Fibroblast of peridontal ligament (primary cell): Measurements from ENCODE around the gene TMEM242.
A peak's percentile ranks its signal among the peaks of the same experiment; 100 is the strongest.

ENCODE experiments used
- DNase-seq: peaks from one replicate; pipeline ENCODE4 v3.0.0-alpha.2; 2010; ENCODE audit errors: extremely low read depth

TMEM242 gene

DNA sequence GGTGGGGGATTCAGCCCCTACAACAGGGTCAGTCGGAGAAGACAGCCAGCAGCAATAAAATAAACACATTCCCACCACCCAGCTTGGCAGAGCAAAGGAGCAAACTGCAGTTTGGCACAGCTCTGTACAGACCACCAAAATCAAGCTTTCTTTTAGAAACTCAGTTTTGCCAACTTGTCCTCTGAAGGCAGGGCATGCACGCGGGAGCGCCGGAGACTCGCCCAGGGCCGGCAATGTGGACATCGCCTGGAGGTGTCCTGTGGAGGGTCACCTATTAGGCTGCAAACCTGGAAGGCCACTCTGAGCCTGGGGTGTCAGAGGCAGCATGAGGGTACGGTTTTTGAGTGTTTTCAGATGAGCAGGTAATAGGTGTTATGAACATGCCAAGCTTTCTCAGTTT lies 34.7 kb downstream of the TMEM242 start:
- no peak for DNase-seq

DNA sequence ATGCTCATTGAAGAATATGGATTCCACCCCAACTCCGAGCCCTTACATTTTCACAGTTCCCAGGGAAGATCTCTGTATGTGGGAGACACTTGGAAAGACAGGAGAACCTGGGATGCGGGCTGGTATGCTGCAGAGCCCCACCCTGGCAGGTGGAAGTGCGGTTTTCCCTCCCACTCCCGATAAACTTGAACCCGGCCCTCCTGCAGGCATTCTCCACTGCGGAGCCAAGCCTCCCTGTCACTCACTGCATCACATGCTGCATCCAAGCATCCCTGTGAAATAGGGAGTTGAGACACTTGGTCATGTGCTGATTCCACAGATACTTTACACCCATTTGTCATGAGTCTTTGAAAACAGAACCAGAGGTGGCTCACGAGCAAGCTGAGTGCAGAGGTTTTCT lies 35.4 kb downstream of the TMEM242 start:
- DNase-seq = no peak

- DNase-seq = no peak
Measured at GRCh38 chr6:157287247-157287850, 36.0 kb downstream of the TMEM242 start.

GRCh38 chr6:157285422-157285779 lies 37.9 kb downstream of the TMEM242 start:
- DNase-seq = no peak

- no peak for DNase-seq
Measured at GRCh38 chr6:157284738-157285421, 38.4 kb downstream of the TMEM242 start.

DNA sequence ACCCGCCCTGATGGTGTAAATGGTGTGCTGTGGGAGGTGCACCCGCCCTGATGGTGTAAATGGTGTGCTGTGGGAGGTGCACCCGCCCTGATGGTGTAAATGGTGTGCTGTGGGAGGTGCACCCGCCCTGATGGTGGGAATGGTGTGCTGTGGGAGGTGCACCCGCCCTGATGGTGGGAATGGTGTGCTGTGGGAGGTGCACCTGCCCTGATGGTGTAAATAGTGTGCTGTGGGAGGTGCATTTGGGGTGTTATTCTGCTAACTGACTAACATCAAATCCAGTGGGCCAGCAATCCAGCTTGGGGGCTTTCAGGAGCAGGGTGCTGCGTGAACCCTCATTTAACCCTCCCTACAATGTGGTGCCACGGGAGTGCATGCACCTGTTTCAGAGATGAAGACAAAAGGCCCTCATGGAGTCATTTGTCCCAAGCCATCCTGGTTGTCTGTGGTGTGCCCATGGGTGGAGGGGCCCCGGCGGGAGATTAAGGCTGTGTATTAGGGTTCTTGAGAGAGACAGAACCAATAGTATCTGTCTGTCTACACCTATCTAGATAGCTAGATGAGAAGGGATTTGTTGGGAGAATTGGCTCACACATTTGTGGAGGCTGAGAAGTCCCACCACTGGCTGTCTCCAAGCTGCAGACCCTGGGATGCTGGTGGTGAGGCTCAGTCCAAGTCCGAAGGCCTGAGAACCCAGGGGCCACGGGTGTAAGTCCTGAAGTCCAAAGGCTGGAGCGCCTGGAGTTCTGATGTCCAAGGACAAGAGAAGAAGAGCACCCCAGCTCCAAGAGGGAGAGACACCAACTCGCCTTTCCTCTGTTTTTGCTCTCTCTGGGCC lies 39.2 kb downstream of the TMEM242 start:
- DNase-seq = no peak

DNA sequence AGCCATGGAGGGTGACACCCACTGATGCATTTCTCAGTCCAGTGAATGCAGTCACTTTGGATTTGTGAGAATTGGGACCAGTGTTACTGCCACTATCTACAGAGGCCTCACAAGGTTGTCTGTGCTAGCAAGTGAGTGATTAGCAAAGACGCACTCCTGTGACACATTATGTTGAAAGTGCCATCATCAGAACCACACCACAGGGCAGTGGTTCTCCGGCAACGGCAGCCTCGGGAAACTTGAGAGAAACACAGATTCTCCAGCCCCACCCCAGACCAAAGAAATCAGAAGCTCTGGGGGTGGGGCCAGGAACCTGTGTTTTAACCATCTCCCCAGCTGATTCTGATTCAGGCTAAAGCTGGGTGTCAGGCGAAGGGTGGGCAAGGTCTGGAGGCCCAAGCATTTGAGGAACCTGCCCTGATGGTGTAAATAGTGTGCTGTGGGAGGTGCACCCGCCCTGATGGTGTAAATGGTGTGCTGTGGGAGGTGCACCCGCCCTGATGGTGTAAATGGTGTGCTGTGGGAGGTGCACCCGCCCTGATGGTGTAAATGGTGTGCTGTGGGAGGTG lies 39.9 kb downstream of the TMEM242 start:
- no peak for DNase-seq

DNA sequence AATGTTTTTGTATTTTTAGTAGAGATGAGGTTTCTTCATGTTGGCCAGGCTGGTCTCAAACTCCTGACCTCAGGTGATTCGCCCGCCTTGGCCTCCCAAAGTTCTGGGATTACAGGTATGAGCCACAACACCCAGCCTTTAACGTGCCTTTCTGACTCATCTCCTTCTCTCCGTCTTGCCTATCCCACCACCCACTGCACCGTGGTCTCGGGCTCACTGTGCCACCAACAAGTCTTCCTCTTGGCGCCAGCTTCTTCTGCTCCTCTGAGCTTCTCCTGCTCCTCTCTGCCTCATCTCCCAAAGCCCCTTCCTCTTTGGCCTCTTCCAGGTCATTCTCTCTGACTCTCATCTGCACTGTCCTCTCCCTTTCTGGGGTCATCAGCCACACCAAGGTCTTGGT lies 41.0 kb downstream of the TMEM242 start:
- DNase-seq = no peak

GRCh38 chr6:157281570-157281969 lies 41.7 kb downstream of the TMEM242 start:
- DNase-seq = no peak

DNA sequence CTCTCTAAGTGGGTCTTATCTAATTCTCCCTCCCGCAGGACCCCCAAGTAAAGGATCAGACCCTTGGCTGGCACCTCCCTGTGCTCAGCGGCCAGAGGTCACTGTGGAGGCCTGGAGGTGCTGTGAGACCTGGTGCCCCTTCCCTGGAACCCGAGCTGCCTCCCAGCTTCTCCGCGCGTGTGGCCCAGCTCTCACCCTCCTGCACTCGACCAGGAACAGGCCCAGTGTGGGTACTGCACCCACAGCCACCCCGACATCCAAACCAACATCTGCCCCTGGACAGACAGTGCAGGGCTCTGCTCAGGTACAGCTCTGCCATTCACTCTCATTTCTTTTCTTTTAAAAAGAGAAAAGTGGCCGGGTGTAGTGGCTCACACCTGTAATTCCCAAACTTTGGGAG lies 42.4 kb downstream of the TMEM242 start:
- DNase-seq = no peak

DNA sequence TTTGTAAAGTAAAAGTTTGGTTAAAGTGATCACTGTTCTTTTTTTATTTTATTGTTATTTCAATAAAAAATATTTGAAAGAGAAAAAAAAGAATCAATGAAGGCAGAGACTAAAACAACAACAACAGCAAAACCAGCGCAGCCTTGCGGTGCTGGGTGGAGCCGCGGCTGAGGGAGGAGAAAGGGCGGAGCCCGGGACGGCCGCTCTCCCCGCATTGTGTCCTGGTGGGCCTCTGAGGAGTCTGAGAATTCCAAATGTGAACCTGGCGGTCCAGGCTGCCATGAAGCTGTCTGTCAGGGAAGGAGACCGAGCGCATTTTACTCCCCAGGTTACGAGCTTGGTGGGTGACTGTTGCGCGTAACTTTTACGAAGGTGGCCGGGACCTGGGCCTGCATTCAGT lies 43.2 kb downstream of the TMEM242 start:
- DNase-seq = no peak

- no peak for DNase-seq
Measured at GRCh38 chr6:157278171-157278570, 45.1 kb downstream of the TMEM242 start.

GRCh38 chr6:157276731-157277130 lies 46.6 kb downstream of the TMEM242 start:
- DNase-seq = no peak

GRCh38 chr6:157276134-157276532 lies 47.2 kb downstream of the TMEM242 start:
- no peak for DNase-seq

DNA sequence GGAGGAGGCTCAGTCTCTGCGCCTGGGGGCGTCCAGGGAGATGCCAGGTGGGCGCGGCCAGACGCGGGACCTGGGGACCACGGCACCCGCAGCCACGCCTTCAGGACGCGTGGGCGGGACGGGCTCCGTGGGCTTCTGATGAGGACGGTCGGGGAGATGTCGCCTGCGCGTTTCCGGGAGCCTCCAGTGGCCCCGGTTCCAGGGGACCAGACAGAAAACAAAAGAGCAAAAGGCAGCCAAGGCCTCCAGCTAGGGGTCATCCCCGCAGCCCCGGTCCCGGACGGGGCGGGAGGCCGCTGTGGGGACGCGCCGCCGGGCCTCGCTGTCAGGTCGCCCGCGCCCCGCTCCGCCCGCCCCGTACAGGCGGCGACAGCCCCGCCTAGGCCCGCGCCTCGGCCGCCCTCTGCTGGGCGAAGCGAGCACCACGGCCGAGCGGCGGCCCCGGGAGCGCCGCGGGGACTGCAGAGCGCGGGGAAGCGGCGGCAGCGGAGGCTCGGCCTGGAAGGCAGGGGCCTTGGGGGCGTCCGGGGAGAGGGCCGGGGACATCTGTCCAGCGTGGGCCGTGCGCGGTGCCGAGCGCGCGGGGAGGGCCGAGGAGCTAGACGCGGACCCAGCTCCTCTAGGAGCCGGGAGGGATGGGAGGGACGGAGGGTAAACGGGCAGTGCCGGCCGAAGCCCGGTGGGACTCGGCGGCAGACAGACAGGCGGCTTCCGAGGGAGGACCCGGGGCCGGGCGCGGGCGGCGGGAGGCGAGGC lies 48.7 kb downstream of the TMEM242 start:
- peak; percentile 47 for DNase-seq

DNA sequence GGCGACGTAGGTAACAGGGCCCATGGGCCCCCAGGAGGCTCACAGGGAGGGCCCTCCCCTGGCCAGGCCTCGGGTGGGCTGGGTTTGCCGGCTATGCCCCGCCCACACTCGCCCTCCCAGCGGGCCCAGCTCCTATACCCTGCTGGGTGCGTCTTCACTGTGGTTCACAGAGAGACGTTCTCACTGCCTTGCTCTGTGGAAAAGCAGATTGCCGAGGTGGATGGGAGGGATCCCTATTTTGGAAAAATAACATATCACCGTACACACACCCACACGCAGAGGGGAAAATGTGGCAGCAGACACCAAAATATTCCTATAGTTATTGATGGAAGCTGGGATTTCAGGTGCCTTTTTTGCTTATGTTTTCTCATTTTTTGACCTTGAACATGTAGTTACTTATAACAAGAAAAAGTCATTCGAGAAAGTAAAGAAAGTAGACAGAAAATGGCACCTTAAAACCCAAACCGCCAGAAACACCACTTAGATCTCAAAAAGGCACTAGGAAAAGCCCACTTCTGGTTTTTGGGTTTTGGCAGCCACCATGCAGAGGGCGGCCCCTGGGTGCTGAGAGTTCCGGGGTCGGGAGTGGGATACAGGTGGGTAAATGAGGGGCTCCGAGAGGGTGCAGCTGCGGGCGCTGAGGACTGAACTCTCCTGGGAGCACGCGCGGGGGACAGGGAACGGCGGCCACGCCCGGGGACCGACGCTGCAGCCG lies 49.4 kb downstream of the TMEM242 start:
- no peak for DNase-seq

DNA sequence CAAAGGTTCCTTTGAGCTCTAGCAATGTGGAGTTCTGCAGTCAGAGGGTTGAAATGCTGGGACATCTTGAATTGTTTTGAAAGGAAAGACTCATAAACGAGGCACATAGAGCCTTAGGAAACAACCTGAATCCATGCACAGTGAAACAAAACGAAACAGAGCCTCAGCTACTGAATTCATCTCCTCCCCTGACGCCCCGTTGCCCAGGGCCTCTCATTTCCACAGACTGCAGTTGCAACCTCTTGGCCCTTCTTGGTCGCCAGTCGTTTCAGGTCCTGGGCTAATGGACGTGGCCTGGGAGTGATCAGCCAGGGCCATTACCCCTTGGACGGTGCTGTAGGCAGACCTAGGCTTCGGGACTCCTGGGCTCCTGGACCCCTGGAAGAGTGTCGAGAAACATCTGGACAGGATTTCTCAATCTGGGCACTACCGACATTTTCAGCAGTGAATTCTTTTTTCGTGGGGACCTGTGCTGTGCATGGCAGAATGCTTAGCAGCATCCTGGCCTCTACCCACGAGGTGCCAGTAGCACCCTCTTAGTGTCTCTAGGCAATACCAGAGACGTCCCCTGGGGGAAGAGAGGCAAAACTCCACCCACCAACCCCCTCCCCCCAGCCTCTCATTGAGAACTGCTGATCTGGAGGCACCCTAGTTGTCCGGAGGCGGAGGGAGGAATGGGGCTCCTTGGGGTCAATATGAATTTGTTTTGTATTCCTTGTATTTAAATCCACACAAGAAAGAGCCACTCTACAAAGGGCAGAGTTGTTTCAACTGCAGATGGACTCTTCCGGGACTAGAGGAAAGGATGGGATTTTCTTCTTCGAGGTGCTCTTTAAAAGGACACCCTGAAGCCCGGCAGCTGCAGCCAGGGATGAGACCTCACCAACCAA lies 50.2 kb downstream of the TMEM242 start:
- no peak for DNase-seq

- DNase-seq = no peak
Measured at GRCh38 chr6:157272372-157272771, 50.9 kb downstream of the TMEM242 start.

- DNase-seq = no peak
Measured at GRCh38 chr6:157271911-157272310, 51.4 kb downstream of the TMEM242 start.

- no peak for DNase-seq
Measured at GRCh38 chr6:157271441-157271840, 51.9 kb downstream of the TMEM242 start.
